GM19328 (cell line): ENCODE results near the gene TRIM74.
"Not testable (repeated sequence)": the region's sequence is repeated elsewhere in the genome, so short reads cannot be mapped to it uniquely, and the experiment has no call there.

Experiments used
- ATAC-seq: cut with Tn5 transposase; IDR thresholded peaks from one replicate; pipeline ENCODE4 v1.9.1; 2021; ENCODE audit warnings: mild to moderate bottlenecking, moderate library complexity; ENCODE audit not compliant: unreplicated experiment

The TRIM74 gene

DNA sequence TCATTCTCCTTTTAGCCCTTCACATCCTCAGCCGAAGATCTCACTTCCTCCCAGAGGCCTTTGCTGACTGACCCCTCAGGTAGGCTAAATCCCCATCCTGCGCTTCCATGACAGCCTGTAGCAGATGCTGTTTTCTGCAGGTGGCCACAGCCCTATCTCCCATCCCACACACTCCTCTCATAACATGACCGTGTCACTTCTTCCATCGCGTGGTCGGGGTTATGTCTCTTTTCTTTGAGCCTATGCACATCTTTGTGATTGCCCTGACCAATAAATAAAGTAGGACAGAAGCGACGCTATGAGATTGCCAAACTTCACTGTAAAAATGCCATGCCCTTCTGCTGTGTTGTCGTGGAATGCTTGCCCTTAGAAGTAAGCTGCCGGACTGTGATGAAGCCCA lies 55.5 kb downstream of the TRIM74 start:
- not testable (repeated sequence) for ATAC-seq

DNA sequence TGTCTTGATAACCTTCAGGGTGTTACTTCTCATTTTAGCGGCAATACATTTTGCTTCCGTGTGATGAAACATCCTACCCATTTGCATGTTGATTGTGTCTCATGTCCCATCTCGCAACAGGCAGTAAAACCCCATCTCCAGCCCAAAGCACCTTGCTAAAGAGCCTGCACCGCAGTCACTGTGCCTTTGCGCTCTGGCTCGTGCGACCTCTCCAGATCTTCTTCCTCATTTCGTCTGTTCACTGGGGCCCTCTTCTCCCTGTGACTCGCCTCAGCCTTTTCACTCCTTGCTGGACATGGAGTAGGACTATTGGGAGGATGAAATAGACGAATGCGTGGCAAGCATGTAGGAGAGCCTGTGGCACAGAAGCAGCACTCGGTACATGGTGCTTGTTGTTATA lies 57.9 kb downstream of the TRIM74 start:
- not testable (repeated sequence) for ATAC-seq
